ENCODE data around the gene FAM227B. TPM values are rescaled to one million over a fixed set of nuclear protein-coding genes. Genes with fewer than 3 reads are reported as not detected.

FAM227B gene
- polyA plus RNA-seq, 1 donor (not counting 4 experiments of a cell fraction or from before 2014, with no cell fraction given) = 7.2 TPM

GRCh38 chr15:49458145-49458544 is 162.5 kb downstream of the FAM227B start:
- TF ChIP-seq EZH2 (IDR thresholded peaks at IDR 0.05; ENCODE audit: low read length) = no peak
- TF ChIP-seq, protein P1, sequence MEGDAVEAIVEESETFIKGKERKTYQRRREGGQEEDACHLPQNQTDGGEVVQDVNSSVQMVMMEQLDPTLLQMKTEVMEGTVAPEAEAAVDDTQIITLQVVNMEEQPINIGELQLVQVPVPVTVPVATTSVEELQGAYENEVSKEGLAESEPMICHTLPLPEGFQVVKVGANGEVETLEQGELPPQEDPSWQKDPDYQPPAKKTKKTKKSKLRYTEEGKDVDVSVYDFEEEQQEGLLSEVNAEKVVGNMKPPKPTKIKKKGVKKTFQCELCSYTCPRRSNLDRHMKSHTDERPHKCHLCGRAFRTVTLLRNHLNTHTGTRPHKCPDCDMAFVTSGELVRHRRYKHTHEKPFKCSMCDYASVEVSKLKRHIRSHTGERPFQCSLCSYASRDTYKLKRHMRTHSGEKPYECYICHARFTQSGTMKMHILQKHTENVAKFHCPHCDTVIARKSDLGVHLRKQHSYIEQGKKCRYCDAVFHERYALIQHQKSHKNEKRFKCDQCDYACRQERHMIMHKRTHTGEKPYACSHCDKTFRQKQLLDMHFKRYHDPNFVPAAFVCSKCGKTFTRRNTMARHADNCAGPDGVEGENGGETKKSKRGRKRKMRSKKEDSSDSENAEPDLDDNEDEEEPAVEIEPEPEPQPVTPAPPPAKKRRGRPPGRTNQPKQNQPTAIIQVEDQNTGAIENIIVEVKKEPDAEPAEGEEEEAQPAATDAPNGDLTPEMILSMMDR (optimal IDR thresholded peaks at IDR 0.05 in 1 of 3, IDR thresholded peaks at IDR 0.05 in 1 of 3, conservative IDR thresholded peaks at IDR 0.05 in 1 of 3; ENCODE audit: extremely low read depth in 1 of 3, insufficient read depth in 2 of 3, low read length in 3 of 3) = no peak
- no peaks in the 10 kb centered on the region for H3K27me3 ChIP-seq (ENCODE audit: control insufficient read depth, extremely low read depth, insufficient read depth, low read length)
- H3K9me3 ChIP-seq (ENCODE audit: control insufficient read depth, low read depth, low read length) = no peaks in the 10 kb centered on the region
- H3K79me2 ChIP-seq (ENCODE audit: control insufficient read depth, insufficient read depth, low read length) = no peaks in the 10 kb centered on the region
- H4K20me1 ChIP-seq (ENCODE audit: control insufficient read depth, extremely low read depth, insufficient read depth, low read length) = no peaks in the 10 kb centered on the region
- H3K9ac ChIP-seq (ENCODE audit: control insufficient read depth, extremely low read depth, insufficient read depth, low read length) = no peak overlapping the region
- no peak overlapping the region for H3K4me3 ChIP-seq (ENCODE audit: control insufficient read depth in 2 of 3, extremely low read depth in 1 of 3, insufficient read depth in 2 of 3, low read depth in 1 of 3, low read length in 3 of 3)
- dilution Hi-C loops (cut with MboI; ENCODE audit: extremely low pct_ligation_motif_present, low sequenced_read_pairs) = no loop called here
- no peak overlapping the region for H2AFZ ChIP-seq (ENCODE audit: control insufficient read depth, low read length)
- no peaks in the 10 kb centered on the region for H3K9me1 ChIP-seq (ENCODE audit: control insufficient read depth, extremely low read depth, insufficient read depth, low read length)
- H3K27ac ChIP-seq (ENCODE audit: control insufficient read depth, insufficient read depth, low read length) = no peak overlapping the region
- H3K4me1 ChIP-seq (ENCODE audit: control insufficient read depth, extremely low read depth, insufficient read depth, low read length) = no peaks in the 10 kb centered on the region
- no peaks in the 10 kb centered on the region for H3K36me3 ChIP-seq (ENCODE audit: control insufficient read depth in 2 of 2, extremely low read depth in 1 of 2, insufficient read depth in 2 of 2, low read length in 2 of 2)
- H3K4me2 ChIP-seq (ENCODE audit: control insufficient read depth, extremely low read depth, insufficient read depth, low read depth, low read length) = no peak overlapping the region
- no peak for FAIRE-seq
- DNase-seq (ENCODE audit: low read depth, low spot score) = no peak

DNA sequence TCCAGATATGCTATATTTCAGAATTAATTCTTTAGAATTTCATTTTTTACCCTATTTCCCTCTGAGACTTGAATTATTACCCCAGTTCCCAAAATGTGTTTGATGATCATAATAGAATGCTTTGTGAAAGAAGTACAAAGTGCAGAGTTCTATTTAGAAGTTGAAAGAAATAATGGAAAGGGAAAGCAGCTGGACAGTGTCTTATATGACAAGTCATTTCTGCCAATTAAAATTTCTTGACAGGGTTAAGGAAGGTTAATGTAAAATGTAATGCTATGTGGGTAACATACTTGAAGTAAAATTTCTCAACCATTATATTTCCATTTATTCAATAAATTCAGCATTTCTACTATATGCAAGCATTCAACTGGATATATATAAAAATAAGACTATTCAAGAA is 164.5 kb downstream of the FAM227B start:
- dilution Hi-C loops (cut with MboI; ENCODE audit: extremely low pct_ligation_motif_present, low sequenced_read_pairs) = no loop called here
- FAIRE-seq (no peak), DNase-seq (ENCODE audit: low read depth, low spot score) (no peak)
- TF ChIP-seq EZH2 (IDR thresholded peaks at IDR 0.05; ENCODE audit: low read length) = no peak
- TF ChIP-seq, protein P1 (optimal IDR thresholded peaks at IDR 0.05 in 1 of 3, IDR thresholded peaks at IDR 0.05 in 1 of 3, conservative IDR thresholded peaks at IDR 0.05 in 1 of 3; ENCODE audit: extremely low read depth in 1 of 3, insufficient read depth in 2 of 3, low read length in 3 of 3) = no peak
- no peaks in the 10 kb centered on the region for H3K36me3 ChIP-seq (ENCODE audit: control insufficient read depth in 2 of 2, extremely low read depth in 1 of 2, insufficient read depth in 2 of 2, low read length in 2 of 2)
- no peaks in the 10 kb centered on the region for H3K27me3 ChIP-seq (ENCODE audit: control insufficient read depth, extremely low read depth, insufficient read depth, low read length)
- H3K4me2 ChIP-seq (ENCODE audit: control insufficient read depth, extremely low read depth, insufficient read depth, low read depth, low read length) = no peak overlapping the region
- H2AFZ ChIP-seq (ENCODE audit: control insufficient read depth, low read length) = no peak overlapping the region
- H3K9ac ChIP-seq (ENCODE audit: control insufficient read depth, extremely low read depth, insufficient read depth, low read length) = no peak overlapping the region
- H3K9me1 ChIP-seq (ENCODE audit: control insufficient read depth, extremely low read depth, insufficient read depth, low read length) = no peaks in the 10 kb centered on the region
- no peak overlapping the region for H3K27ac ChIP-seq (ENCODE audit: control insufficient read depth, insufficient read depth, low read length)
- H3K4me1 ChIP-seq (ENCODE audit: control insufficient read depth, extremely low read depth, insufficient read depth, low read length) = no peaks in the 10 kb centered on the region
- no peak overlapping the region for H3K4me3 ChIP-seq (ENCODE audit: control insufficient read depth in 2 of 3, extremely low read depth in 1 of 3, insufficient read depth in 2 of 3, low read depth in 1 of 3, low read length in 3 of 3)
- no peaks in the 10 kb centered on the region for H3K9me3 ChIP-seq (ENCODE audit: control insufficient read depth, low read depth, low read length)
- no peaks in the 10 kb centered on the region for H4K20me1 ChIP-seq (ENCODE audit: control insufficient read depth, extremely low read depth, insufficient read depth, low read length)
- H3K79me2 ChIP-seq (ENCODE audit: control insufficient read depth, insufficient read depth, low read length) = no peaks in the 10 kb centered on the region
